Body of pancreas (tissue), 4 donors: ENCODE measurements around the gene VGF.

ENCODE experiments used
- CTCF ChIP-seq, 7 experiments: fragments of 450-650 bp in 4 of 7; fragments of 200-600 bp in 3 of 7; sonication (generic) in 3 of 7; IDR thresholded peaks; one replicate each; pipeline ENCODE4 v1.5.1; 2016 to 2019; ENCODE audit warnings: antibody characterized with exemption in 7 of 7
- POLR2A ChIP-seq, 3 donors: fragments of 450-650 bp; IDR thresholded peaks; one replicate each; pipeline ENCODE4 v1.6.1; 2016; ENCODE audit warnings: antibody characterized with exemption in 3 of 3, mild to moderate bottlenecking in 2 of 3

GRCh38 chr7:101126651-101127459 lies 38.5 kb downstream of the VGF start, which contains the start of gene SERPINE1:
- TF ChIP-seq CTCF (IDR thresholded peaks at IDR 0.05) (peak in 1 of 7 experiments; percentile 5), POLR2A (IDR thresholded peaks at IDR 0.05) (peak; percentile 28 to 77 (median 73))
